GM21526 (cell line): ENCODE results near the gene API5.
A peak's percentile ranks its signal among the peaks of the same experiment; 100 is the strongest.
"Not testable (repeated sequence)": the region's sequence is repeated elsewhere in the genome, so short reads cannot be mapped to it uniquely, and the experiment has no call there.

Experiments used
- ATAC-seq: cut with Tn5 transposase; IDR thresholded peaks from one replicate; pipeline ENCODE4 v1.9.1; 2021; ENCODE audit warnings: moderate library complexity; ENCODE audit not compliant: unreplicated experiment, low FRiP score

The API5 gene

GRCh38 chr11:43311791-43312607 lies at the start of gene API5:
Gene API5 (plus strand): TSS chr11:43311996. CDS start chr11:43312128, 132 bp downstream.
- peak; percentile 99 for ATAC-seq

- no peak for ATAC-seq
Observed at GRCh38 chr11:43267856-43268580, 43.8 kb upstream of the API5 start.

GRCh38 chr11:43268786-43269185 lies 43.0 kb upstream of the API5 start:
- no peak for ATAC-seq

GRCh38 chr11:43269254-43269918 lies 42.4 kb upstream of the API5 start:
- no peak for ATAC-seq

GRCh38 chr11:43270468-43270867 lies 41.3 kb upstream of the API5 start:
- no peak for ATAC-seq

- ATAC-seq, result peak; percentile 70
Observed at GRCh38 chr11:43278193-43278956, 33.4 kb upstream of the API5 start.

DNA sequence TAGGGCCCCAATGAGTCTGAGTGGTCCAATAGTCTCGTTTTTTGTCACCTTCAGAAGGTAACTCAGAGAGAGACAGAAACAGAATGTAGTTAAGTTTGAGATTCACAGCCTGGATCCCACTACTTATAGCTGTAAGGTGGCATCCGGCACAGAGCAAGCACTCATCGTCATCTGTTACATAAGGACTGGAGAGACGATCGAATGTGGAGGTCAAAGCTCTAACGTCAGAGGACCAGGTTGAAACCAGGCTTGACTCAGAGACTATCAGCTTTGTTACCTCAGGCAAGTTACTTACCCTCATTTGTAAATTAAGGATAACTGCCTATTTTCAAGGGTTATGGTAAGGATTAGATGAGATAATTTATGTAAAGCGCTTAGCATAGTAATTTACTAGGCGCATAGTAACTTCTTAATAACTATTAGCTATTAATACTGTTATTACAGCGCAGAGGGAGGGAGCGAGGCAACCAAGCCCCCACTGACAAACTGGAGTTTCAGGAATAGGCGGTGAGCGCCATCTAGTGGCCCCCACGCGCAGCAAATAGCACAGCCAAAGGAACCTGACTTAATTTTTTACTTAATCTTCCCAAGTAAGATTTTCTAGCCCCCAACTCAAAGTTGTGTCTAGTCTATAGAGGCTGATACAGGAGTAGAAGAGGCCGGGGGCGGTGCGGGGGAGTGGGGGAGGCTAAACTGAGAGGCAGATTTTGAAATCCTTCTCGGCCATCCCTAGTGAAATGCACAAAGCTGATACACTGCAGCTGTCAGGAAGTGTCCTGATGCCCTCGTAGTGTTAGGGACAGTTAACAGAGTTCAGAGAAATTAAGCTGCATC lies 29.0 kb upstream of the API5 start:
- peak; percentile 52 for ATAC-seq

- no peak for ATAC-seq
Observed at GRCh38 chr11:43285826-43286225, 26.0 kb upstream of the API5 start.

DNA sequence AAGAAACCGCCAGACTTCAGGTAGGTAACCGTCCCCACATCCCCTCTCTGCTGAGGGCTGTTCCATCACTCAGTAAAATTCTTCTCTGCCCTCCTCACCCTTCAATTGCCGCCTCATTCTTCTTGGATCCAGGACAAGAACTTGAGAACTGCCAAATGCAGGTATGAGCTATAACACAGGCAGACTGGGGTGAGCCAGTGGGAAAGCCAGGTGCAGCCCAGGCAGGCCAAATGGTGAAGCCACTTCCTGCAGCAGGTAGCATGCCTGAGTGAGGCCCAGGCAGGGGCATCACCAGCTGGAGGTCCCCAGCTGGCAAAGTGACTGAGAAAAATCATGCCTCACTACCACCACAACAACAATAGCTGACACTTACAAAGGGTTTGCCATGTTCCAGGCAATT lies 22.4 kb upstream of the API5 start:
- no peak for ATAC-seq

GRCh38 chr11:43298397-43298796 lies 13.4 kb upstream of the API5 start:
- ATAC-seq, result no peak

DNA sequence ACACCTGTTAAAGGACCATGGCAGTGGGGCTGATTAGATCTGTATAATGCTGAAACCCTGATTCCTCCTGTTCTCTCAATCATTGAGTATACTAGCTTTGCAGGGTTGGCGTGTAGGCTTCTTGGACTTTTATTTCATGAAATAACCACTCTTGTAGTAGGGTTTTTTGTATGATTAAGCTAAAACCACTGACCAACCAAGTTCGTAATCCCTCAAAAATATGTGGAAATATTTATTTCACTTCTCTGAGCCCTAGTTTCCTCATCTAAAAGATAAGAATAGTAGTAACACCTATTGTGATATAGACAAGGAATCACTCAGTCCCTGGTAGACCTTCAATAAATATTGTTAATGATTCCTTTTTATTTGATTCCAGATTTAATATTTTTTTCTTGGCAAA lies 4.2 kb downstream of the API5 start:
- ATAC-seq, result no peak

DNA sequence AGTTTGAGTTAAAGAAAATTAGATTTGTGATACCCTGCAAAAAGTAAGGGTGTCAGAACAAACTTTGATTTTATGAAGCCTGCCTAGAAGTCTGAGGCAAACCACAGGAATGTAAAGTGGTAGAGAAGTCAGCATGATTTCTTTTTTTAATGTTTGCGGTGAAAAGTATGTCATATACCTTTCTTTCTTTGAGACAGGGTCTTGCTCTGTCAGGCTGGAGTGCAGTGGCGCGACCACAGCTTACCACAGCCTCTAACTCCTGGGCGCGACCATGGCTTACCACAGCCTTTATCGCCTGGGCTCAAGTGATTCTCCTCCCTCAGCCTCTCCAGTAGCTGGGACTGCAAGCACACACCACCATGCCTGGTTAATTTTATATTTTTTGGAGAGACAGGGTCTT lies 4.7 kb downstream of the API5 start:
- ATAC-seq, result no peak

DNA sequence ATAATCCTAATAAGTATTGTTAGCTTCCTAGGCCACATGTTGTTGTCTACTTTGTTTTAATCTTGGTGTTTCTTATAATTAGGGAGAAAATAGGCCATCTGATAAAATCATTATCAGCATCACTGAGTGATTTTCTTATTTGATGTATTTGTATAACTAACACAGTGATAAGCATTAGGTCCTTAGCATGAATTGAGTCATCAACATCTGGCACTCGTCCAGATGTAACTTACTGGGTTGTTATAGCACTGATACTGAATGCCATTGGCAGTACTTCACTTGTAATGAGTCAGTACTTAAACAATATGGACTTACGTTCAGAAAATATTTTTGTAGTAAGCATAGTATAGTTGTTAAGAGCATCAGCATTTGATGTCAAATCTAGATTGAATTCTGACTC lies 16.2 kb downstream of the API5 start:
- ATAC-seq, result no peak

GRCh38 chr11:43328482-43328881 lies 16.7 kb downstream of the API5 start:
- ATAC-seq, result no peak

- ATAC-seq, result no peak
Observed at GRCh38 chr11:43341159-43341558, 29.4 kb downstream of the API5 start.

- ATAC-seq, result not testable (repeated sequence)
Observed at GRCh38 chr11:43351426-43351825, 39.6 kb downstream of the API5 start.

GRCh38 chr11:43354311-43354710 lies 42.5 kb downstream of the API5 start:
- ATAC-seq, result no peak

GRCh38 chr11:43356336-43356735 lies 44.5 kb downstream of the API5 start:
- no peak for ATAC-seq

DNA sequence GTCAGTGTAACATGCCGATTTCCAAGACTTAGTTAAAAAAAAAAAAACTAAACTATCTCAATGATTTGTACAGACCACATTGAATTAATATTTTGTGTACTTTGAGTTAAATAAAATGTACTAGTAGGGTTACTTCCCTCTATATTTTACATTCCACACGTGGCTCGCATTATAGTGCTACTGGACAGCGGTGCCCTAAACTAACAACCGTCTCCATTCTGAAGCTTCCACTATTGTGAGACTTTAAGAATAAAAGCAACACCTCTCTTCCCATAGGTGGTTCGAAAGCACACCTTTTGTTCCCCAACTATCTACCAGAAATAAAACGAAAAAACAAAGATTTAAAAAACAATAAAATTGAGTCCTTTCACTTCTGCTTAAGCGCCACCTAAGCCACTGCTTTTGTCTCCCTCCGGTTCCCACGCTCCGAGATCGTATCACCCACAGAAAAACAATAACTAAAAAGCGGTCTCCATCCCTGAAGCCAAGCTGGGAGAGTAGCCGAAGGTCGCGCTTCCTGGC lies 46.5 kb downstream of the API5 start:
- ATAC-seq, result no peak
